GM06990 (cell line): ENCODE results near the gene COL23A1.

Experiments
- DNase-seq: peaks from one replicate; pipeline ENCODE4 v3.0.0-alpha.2; 2011; ENCODE audit not compliant: insufficient read length; ENCODE audit errors: extremely low read depth
- H3K27me3 ChIP-seq: replicated peaks from 2 replicates; pipeline ENCODE4 v1.6.0; 2011; ENCODE audit warnings: low read length; ENCODE audit not compliant: control insufficient read depth, insufficient read depth
- H3K36me3 ChIP-seq: 2 replicates; pipeline ENCODE4 v1.5.1; 2011; ENCODE audit warnings: low read length; ENCODE audit not compliant: control insufficient read depth, insufficient read depth
- H3K4me3 ChIP-seq: replicated peaks from 2 replicates; pipeline ENCODE4 v1.5.1; 2011; ENCODE audit warnings: low read depth, mild to moderate bottlenecking, control low read depth, low read length
- CTCF ChIP-seq: IDR thresholded peaks from 2 replicates; pipeline ENCODE4 v1.5.1; 2011; ENCODE audit warnings: low read length, control low read depth, mild to moderate bottlenecking, inconsistent platforms; ENCODE audit not compliant: insufficient read depth, poor library complexity, severe bottlenecking

The COL23A1 gene

GRCh38 chr5:178210073-178210535 lies 380.1 kb downstream of the COL23A1 start:
- Histone ChIP-seq H3K4me3 (no peak overlapping the region), H3K36me3 (peaks cover 71% of the 10 kb centered on the region), H3K27me3 (no peaks in the 10 kb centered on the region)
- DNase-seq, result no peak
- no peak for TF ChIP-seq CTCF

- Histone ChIP-seq H3K27me3 (no peaks in the 10 kb centered on the region), H3K4me3 (no peak overlapping the region), H3K36me3 (peaks cover 67% of the 10 kb centered on the region)
- DNase-seq, result no peak
- TF ChIP-seq CTCF, result no peak
Observed at GRCh38 chr5:178209334-178210072, 380.7 kb downstream of the COL23A1 start.

GRCh38 chr5:178208540-178209227 lies 381.5 kb downstream of the COL23A1 start:
- TF ChIP-seq CTCF, result peak; percentile 11
- no peak for DNase-seq
- peaks cover 63% of the 10 kb centered on the region for H3K36me3 ChIP-seq
- H3K27me3 ChIP-seq, result no peaks in the 10 kb centered on the region
- no peak overlapping the region for H3K4me3 ChIP-seq

GRCh38 chr5:178207917-178208280 lies 382.3 kb downstream of the COL23A1 start:
- no peak for DNase-seq
- peaks cover 57% of the 10 kb centered on the region for H3K36me3 ChIP-seq
- no peak overlapping the region for H3K4me3 ChIP-seq
- TF ChIP-seq CTCF, result no peak
- no peaks in the 10 kb centered on the region for H3K27me3 ChIP-seq

GRCh38 chr5:178207183-178207916 lies 382.8 kb downstream of the COL23A1 start:
- DNase-seq, result no peak
- Histone ChIP-seq H3K4me3 (no peak overlapping the region), H3K36me3 (peaks cover 52% of the 10 kb centered on the region), H3K27me3 (no peaks in the 10 kb centered on the region)
- no peak for TF ChIP-seq CTCF
